Ishikawa (cell line): Measurements from ENCODE around the gene CCL19.

Experiments
- CEBPB ChIP-seq: IDR thresholded peaks from 2 replicates; pipeline ENCODE4 v1.6.1; 2012
- CREB1 ChIP-seq: IDR thresholded peaks from 2 replicates; pipeline ENCODE4 v1.6.1; 2012; ENCODE audit warnings: low read depth
- EGR1 ChIP-seq: IDR thresholded peaks from 2 replicates; pipeline ENCODE4 v1.6.1; 2012
- EP300 ChIP-seq: IDR thresholded peaks from 2 replicates; pipeline ENCODE4 v1.6.1; 2012; ENCODE audit warnings: borderline replicate concordance
- FOXM1 ChIP-seq: IDR thresholded peaks from 2 replicates; pipeline ENCODE4 v1.6.1; 2012; ENCODE audit warnings: low read depth, borderline replicate concordance
- NFIC ChIP-seq: IDR thresholded peaks from 2 replicates; pipeline ENCODE4 v1.6.1; 2012
- RAD21 ChIP-seq: IDR thresholded peaks from 2 replicates; pipeline ENCODE4 v1.6.1; 2012; ENCODE audit warnings: low read depth
- REST ChIP-seq: IDR thresholded peaks from 2 replicates; pipeline ENCODE4 v1.6.1; 2012; ENCODE audit warnings: low read depth, mild to moderate bottlenecking
- TAF1 ChIP-seq: IDR thresholded peaks from 2 replicates; pipeline ENCODE4 v1.6.1; 2012; ENCODE audit warnings: low read depth, mild to moderate bottlenecking
- TCF12 ChIP-seq: IDR thresholded peaks from 2 replicates; pipeline ENCODE4 v1.6.1; 2012; ENCODE audit warnings: low read depth
- TEAD4 ChIP-seq: IDR thresholded peaks from 2 replicates; pipeline ENCODE4 v1.6.1; 2012
- USF1 ChIP-seq: IDR thresholded peaks from 2 replicates; pipeline ENCODE4 v1.6.1; 2012
- YY1 ChIP-seq: IDR thresholded peaks from 2 replicates; pipeline ENCODE4 v1.6.1; 2012; ENCODE audit warnings: low read depth
- ZBTB7A ChIP-seq: IDR thresholded peaks from 2 replicates; pipeline ENCODE4 v1.6.1; 2012; ENCODE audit warnings: low read depth
- TF ChIP-seq, protein P1 (sequence below): IDR thresholded peaks from 2 replicates; pipeline ENCODE4 v1.6.1; 2012

Gene CCL19

DNA sequence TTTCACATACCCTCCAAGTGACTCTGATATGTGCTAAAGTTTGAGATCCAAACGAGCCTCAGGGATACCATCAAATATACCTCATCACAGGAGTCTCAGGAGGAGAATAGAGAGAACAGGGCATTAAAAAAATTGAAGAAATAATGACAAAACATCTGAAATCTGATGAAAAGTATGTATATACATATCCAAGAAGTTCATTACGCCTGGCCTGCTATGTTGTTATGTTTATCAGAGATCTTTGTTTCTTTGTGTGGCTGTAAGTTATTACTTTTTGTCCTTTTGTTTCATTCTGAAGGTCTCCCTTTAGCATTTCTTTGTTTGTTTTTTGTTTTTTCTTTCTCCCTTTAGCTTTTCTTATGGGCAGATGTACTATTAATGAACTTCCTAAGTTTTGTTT lies 2.5 kb upstream of the CCL19 start:
- TF ChIP-seq CREB1 (no peak), TEAD4 (no peak), FOXM1 (no peak), EGR1 (no peak), ZBTB7A (no peak), RAD21 (no peak), TAF1 (no peak), EP300 (no peak), NFIC (no peak), USF1 (no peak), TCF12 (no peak), CEBPB (no peak), REST (no peak), YY1 (no peak)
- TF ChIP-seq, protein P1, sequence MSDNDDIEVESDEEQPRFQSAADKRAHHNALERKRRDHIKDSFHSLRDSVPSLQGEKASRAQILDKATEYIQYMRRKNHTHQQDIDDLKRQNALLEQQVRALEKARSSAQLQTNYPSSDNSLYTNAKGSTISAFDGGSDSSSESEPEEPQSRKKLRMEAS: no peak

- TF ChIP-seq USF1 (no peak), TCF12 (no peak), REST (no peak), TEAD4 (no peak), EP300 (no peak), CREB1 (no peak), TAF1 (no peak), YY1 (no peak), RAD21 (no peak)
Measured at GRCh38 chr9:34691936-34692315, 850 bp upstream of the CCL19 start.

DNA sequence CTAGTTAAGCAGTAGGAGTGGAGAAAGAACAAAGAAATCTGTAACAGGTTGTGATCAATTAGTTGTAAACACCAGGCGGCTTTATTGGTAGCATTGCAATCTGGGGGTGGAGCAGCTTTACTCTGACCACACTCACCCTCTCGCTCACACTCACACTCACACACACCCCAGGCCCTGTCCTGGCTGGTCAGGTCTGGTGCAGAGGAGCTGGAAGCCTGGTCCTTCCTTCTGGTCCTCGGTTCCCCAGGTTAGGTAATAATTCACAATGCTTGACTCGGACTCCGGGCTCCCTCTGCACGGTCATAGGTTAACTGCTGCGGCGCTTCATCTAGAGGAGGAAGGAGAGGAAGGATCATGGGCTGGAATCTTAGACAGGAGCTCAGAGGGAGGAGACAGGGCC lies 1.6 kb downstream of the CCL19 start:
- TF ChIP-seq CEBPB (no peak), USF1 (no peak), YY1 (no peak), RAD21 (no peak), TAF1 (no peak), EP300 (no peak), TCF12 (no peak), NFIC (no peak), EGR1 (no peak), TEAD4 (no peak), FOXM1 (no peak), CREB1 (no peak), ZBTB7A (no peak), REST (no peak)
- TF ChIP-seq, protein P1: no peak

DNA sequence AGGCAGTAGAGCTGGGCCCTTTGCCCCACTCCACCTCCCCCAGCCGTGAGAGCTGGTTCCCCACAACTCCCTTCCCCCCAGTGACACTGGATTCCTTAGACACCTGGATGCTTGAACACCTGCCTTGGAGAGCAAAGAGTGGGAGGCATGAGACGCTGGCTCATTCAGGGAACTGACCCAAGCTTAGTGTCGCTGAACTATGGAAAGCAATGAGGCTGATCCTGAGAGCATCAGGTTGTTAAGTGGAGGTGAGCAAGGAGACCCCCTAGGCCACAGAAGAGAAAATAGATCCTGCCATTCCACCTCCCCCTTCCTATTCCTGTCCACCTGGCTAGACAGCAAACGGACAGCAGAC lies 2.0 kb downstream of the CCL19 start:
- TF ChIP-seq YY1 (no peak), ZBTB7A (no peak), CREB1 (no peak), NFIC (no peak), CEBPB (no peak), REST (no peak), USF1 (no peak), RAD21 (no peak), TCF12 (no peak), TEAD4 (no peak), TAF1 (no peak), EP300 (no peak), FOXM1 (no peak), EGR1 (no peak)
- TF ChIP-seq, protein P1: no peak
